SH-SY5Y (cell line): Measurements from ENCODE around the gene BRPF3.

ENCODE experiments used
- GATA2 ChIP-seq: IDR thresholded peaks from 2 replicates; pipeline ENCODE4 v1.6.1; 2011; ENCODE audit warnings: mild to moderate bottlenecking, low read depth, low read length
- GATA3 ChIP-seq: IDR thresholded peaks from 2 replicates; pipeline ENCODE4 v1.6.1; 2011; ENCODE audit warnings: low read depth, mild to moderate bottlenecking, low read length, moderate library complexity

DNA sequence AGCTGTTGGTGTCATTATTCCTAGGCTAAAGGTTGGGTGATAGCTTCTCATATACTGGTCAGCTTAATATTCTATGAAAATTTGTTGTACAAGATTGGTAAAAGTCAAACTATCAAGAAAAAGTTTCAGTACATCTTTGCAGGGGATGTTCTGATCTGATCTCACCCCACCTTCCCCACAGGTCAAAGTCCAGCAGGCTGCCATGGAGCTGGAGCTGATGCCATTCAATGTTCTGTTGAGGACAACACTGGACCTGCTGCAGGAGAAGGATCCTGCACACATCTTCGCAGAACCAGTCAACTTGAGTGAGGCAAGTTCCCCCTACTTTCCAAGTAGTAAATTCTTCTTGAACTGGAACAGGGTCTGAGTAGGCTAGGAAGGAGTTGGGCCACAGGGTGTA lies 13.1 kb downstream of the BRPF3 start:
- no peak for TF ChIP-seq GATA2
- no peak for TF ChIP-seq GATA3
